ENCODE measurements around the gene TUBA1C.
"Not testable (repeated sequence)": the region's sequence is repeated elsewhere in the genome, so short reads cannot be mapped to it uniquely, and the experiment has no call there.

Gene TUBA1C

DNA sequence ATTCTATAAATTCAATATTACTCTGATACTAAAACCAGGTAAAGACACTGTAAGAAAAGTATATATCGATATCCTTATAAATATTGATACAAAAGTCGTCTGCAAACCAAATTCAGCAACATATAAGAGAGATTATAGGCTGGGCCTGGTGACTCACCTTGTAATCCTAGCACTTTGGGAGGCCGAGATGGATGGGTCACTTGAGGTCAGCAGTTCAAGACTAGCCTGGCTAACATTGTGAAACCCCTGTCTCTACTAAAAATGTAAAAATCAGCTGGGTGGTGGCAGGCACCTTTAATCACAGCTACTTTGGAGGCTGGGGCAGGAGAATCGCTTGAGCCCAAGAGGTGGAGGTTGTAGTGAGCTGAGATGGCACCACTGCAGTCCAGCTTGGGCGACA lies 13.5 kb upstream of the TUBA1C start:
- no peak for DNase-seq (ENCODE audit: insufficient read length, low spot score)
- TF ChIP-seq PAX5 (IDR thresholded peaks at IDR 0.05; ENCODE audit: insufficient read depth, low read length, severe bottlenecking) (no peak), POLR2A (IDR thresholded peaks at IDR 0.05; ENCODE audit: low read depth, low read length) (no peak), POU2F2 (IDR thresholded peaks at IDR 0.05; ENCODE audit: low read depth, low read length) (no peak), POLR2AphosphoS5 (IDR thresholded peaks at IDR 0.05; ENCODE audit: low read depth, low read length) (no peak), SPI1 (IDR thresholded peaks at IDR 0.05; ENCODE audit: low read depth, low read length) (no peak), TAF1 (IDR thresholded peaks at IDR 0.05; ENCODE audit: low read depth, low read length) (no peak)
- FAIRE-seq: no peak

DNA sequence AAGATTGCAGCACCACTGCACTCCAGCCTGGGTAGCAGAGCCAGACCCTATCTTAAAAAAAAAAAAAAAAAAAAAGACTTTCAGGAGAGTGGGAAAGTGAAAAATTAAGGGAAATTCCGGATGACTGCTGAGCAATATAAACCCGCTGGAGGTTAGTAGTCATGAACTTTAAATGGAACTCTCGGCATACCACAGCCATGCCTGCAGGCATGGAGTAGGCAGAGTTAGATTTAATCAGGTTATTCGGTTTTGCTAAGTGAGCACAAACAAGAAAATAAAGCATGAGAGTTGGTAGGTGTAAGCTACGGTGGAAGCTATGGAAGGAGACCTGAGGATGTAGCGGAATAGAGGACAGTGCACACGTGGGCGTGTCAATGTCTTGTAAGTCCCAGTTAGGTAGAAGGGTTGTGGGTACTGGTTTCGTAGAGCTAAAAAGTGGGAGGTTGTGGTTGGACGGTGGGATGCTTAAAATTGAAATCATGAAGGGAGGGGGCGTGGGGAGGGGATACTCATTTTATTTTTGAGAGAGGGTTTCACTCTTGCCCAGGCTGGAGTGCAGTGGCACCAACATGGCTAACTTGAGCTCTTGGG lies 11.8 kb upstream of the TUBA1C start:
- TF ChIP-seq SPI1 (IDR thresholded peaks at IDR 0.05; ENCODE audit: low read depth, low read length) (no peak), POLR2A (IDR thresholded peaks at IDR 0.05; ENCODE audit: low read depth, low read length) (no peak), POU2F2 (IDR thresholded peaks at IDR 0.05; ENCODE audit: low read depth, low read length) (no peak), PAX5 (IDR thresholded peaks at IDR 0.05; ENCODE audit: insufficient read depth, low read length, severe bottlenecking) (no peak), POLR2AphosphoS5 (IDR thresholded peaks at IDR 0.05; ENCODE audit: low read depth, low read length) (no peak), TAF1 (IDR thresholded peaks at IDR 0.05; ENCODE audit: low read depth, low read length) (no peak)
- FAIRE-seq (no peak), DNase-seq (ENCODE audit: insufficient read length, low spot score) (no peak)

DNA sequence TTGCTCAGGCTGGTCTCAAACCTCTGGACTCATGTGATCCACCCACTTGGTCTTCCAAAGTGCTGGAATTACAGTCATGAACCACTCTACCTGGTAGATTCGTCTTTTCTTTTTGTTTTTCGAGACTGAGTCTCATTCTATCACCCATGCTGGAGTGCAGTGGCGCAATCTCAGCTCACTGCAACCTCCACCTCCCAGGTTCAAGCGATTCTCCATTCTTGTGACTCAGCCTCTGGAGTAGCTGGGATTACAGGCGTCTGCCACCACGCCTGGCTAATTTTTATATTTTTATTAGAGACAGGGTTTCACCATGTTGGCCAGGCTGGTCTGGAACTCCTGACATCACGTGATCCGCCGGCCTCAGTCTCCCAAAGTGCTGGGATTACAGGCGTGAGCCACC lies 9.4 kb upstream of the TUBA1C start:
- not testable (repeated sequence) for DNase-seq (ENCODE audit: insufficient read length, low spot score); FAIRE-seq

DNA sequence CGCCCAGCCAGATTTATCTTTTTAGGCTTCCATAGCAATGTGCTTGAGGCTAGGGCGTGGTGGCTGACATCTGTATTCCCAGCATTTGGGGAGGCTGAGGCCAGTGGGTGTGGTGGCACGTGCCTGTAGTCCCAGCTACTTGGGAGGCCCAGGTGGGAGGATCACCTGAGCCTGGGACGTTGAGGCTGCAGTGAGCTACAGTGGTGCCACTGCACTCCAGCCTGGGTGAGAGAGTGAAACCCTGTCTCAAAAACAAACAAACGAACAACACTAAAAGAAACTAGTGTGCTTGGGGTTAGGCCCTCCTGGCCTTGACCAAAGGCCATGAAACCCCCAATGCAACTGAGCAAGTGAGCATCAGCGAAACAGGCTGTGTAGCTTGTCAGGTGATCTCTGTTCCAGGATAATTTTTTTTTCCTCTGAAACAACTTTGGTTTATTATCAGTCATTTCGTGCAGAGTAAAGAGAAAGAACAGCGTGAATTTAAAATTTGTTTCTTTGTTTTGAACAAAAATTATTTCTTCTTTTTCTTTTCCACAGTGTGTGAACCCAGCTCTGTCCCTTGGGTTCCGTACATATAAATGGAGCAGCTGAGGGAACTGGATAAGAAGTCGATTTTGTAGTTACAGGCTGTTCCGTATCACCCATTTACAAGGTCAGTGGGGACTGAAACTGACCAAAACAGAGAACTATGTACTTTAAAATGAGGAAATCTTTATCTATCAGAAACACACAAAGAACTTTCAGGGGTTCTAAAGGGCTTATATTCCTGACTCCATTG lies 8.8 kb upstream of the TUBA1C start:
- DNase-seq (ENCODE audit: insufficient read length, low spot score): no peak
- no peak for FAIRE-seq
- TF ChIP-seq POLR2AphosphoS5 (IDR thresholded peaks at IDR 0.05; ENCODE audit: low read depth, low read length) (no peak), PAX5 (IDR thresholded peaks at IDR 0.05; ENCODE audit: insufficient read depth, low read length, severe bottlenecking) (no peak), POLR2A (IDR thresholded peaks at IDR 0.05; ENCODE audit: low read depth, low read length) (no peak), POU2F2 (IDR thresholded peaks at IDR 0.05; ENCODE audit: low read depth, low read length) (no peak), SPI1 (IDR thresholded peaks at IDR 0.05; ENCODE audit: low read depth, low read length) (no peak), TAF1 (IDR thresholded peaks at IDR 0.05; ENCODE audit: low read depth, low read length) (no peak)

DNA sequence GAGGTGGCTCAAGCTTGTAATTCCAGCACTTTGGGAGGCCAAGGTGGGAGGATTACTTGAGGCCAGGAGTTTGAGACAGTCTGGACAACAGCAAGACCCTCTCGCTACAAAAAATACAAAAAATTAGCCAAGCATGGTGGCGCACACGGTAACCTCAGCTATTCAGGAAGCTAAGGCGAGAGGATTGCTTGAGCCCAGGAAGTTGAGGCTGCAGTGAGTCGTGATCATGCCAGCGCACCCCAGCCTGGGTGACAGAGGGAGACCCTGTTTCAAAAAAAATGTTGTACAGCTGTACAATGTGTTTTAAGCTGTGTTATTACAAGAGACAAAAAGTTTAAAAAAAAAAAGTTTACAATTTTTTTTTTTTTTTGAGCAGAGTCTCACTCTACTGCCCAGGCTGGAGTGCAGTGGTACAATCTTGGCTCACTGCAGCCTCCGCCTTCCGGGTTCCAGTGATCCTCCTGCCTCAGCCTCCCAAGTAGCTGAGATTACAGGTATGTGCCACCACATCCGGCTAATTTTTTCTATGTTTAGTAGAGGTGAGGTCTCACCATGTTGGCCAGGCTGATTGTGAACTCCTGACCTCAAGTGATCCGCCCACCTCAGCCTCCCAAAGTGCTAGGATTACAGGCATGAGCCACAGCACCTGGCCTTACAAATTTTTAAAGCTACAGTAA lies 7.2 kb upstream of the TUBA1C start:
- DNase-seq (ENCODE audit: insufficient read length, low spot score); FAIRE-seq: not testable (repeated sequence)

DNA sequence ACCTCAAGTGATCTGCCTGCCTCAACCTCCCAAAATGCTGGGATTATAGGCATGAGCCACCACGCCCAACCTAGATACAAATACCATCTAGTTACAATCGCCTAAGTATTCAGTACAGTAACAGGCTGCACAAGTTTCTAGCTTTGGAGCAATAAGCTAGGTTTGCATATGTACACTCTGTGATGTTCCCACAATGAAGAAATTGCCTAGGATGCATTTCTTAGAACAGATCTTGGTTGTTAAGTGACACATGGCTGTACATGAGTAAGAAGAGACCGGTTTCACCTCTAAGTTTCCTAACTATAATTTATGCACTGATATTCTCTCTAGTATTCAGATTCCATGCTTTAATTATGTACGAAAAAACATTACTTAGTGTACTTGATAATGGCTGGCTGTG lies 5.4 kb upstream of the TUBA1C start:
- FAIRE-seq (no peak), DNase-seq (ENCODE audit: insufficient read length, low spot score) (no peak)

DNA sequence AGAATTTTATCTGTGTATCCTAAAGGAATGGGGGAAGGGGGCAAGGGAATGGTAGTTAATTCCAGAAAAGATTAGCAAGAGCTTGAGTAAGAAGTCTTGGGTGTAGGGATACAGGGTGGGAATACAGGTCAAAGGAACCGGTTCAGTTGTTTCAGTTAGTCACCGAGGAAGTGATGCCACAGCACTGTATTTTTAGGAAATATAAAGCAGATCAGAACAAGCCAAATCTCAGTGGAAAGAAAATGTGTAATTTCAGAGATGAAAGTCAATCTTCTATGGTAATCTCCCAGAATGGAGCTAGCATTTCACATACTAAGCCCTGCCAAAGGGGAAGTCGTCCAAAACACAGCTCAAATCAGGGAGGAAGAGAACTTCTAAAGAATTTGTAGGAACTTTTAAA lies 4.7 kb upstream of the TUBA1C start:
- DNase-seq (ENCODE audit: insufficient read length, low spot score) (no peak), FAIRE-seq (no peak)

More for the DNA sequence above, 5.4 kb upstream of the TUBA1C start:
- TF ChIP-seq PAX5 (IDR thresholded peaks at IDR 0.05; ENCODE audit: insufficient read depth, low read length, severe bottlenecking): no peak
- no peak for TF ChIP-seq SPI1 (IDR thresholded peaks at IDR 0.05; ENCODE audit: low read depth, low read length)
- TF ChIP-seq TAF1 (IDR thresholded peaks at IDR 0.05; ENCODE audit: low read depth, low read length): no peak
- no peak for TF ChIP-seq POU2F2 (IDR thresholded peaks at IDR 0.05; ENCODE audit: low read depth, low read length)

DNA sequence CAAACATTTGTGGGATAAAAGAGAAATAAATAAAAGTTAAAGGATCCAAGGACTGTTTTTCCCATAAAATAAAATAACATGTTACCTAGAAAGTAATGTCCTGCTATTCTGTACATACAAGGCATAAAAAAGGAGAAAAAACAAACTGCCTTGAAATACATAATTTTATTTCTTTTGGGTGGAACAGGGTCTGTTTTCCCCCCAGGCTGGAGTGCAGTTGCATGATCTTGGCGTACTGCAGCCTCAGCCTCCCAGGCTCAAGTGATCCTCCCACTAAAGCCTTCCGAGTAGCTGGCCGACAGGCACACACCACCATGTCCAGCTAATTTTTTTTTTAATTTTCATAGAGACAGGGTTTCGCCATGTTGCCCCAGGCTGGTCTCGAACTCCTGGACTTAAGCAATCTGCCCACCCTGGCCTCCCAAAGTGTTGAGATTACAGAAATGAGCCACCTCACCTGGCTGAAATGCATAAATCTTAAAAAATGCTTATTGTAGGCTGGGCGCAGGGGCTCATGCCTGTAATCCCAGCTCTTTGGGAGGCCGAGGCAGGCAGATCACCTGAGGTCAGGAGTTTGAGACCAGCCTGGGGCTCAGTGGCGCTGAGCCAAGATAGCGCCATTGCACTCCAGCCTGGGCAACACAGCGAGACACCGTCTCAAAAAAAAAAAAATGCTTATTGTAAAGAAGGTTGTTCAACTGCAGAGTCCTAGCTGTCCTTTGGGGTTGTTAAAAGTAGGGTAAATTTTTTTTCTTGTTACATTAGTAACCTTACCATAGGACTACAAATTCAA lies 4.1 kb upstream of the TUBA1C start:
- no peak for FAIRE-seq
- TF ChIP-seq POLR2A (IDR thresholded peaks at IDR 0.05; ENCODE audit: low read depth, low read length) (no peak), TAF1 (IDR thresholded peaks at IDR 0.05; ENCODE audit: low read depth, low read length) (no peak), SPI1 (IDR thresholded peaks at IDR 0.05; ENCODE audit: low read depth, low read length) (no peak), POLR2AphosphoS5 (IDR thresholded peaks at IDR 0.05; ENCODE audit: low read depth, low read length) (no peak), POU2F2 (IDR thresholded peaks at IDR 0.05; ENCODE audit: low read depth, low read length) (no peak), PAX5 (IDR thresholded peaks at IDR 0.05; ENCODE audit: insufficient read depth, low read length, severe bottlenecking) (no peak)
- DNase-seq (ENCODE audit: insufficient read length, low spot score): no peak

More for the DNA sequence above, 4.7 kb upstream of the TUBA1C start:
- TF ChIP-seq TAF1 (IDR thresholded peaks at IDR 0.05; ENCODE audit: low read depth, low read length) (no peak), POLR2AphosphoS5 (IDR thresholded peaks at IDR 0.05; ENCODE audit: low read depth, low read length) (no peak), PAX5 (IDR thresholded peaks at IDR 0.05; ENCODE audit: insufficient read depth, low read length, severe bottlenecking) (no peak), POLR2A (IDR thresholded peaks at IDR 0.05; ENCODE audit: low read depth, low read length) (no peak), POU2F2 (IDR thresholded peaks at IDR 0.05; ENCODE audit: low read depth, low read length) (no peak), SPI1 (IDR thresholded peaks at IDR 0.05; ENCODE audit: low read depth, low read length) (no peak)

DNA sequence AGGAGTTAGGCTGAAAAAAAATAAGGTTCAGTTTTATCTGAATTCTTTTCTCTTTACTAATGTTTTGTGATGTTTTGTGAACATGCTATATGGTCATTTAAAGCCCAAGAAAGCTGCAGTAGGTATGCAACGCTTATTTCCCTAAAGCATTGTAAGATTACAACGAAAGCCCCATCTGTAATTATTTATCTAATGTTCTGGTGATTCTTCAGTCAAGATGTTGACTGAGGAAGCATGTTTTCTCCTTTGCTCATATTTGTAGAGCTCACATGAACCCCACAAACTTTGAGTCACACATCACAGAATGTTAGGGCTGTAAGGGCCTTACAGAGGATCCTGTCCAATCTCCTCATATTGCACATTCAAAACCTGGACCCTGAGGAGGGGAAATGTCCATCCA lies 3.2 kb upstream of the TUBA1C start:
- TF ChIP-seq TAF1 (IDR thresholded peaks at IDR 0.05; ENCODE audit: low read depth, low read length) (no peak), POLR2A (IDR thresholded peaks at IDR 0.05; ENCODE audit: low read depth, low read length) (no peak), PAX5 (IDR thresholded peaks at IDR 0.05; ENCODE audit: insufficient read depth, low read length, severe bottlenecking) (no peak), POU2F2 (IDR thresholded peaks at IDR 0.05; ENCODE audit: low read depth, low read length) (no peak), SPI1 (IDR thresholded peaks at IDR 0.05; ENCODE audit: low read depth, low read length) (no peak), POLR2AphosphoS5 (IDR thresholded peaks at IDR 0.05; ENCODE audit: low read depth, low read length) (no peak)
- DNase-seq (ENCODE audit: insufficient read length, low spot score): no peak
- FAIRE-seq: no peak

All from GM12891 (cell line).